Activated naive CD8-positive, alpha-beta T cell treated with anti-CD3 and anti-CD28 coated beads, Interleukin-2, amount 10 ng/mL, durations not matched to agents 7 days and 5 days (primary cell): ENCODE data around the gene ZNF736. TPM values are rescaled to one million over a fixed set of nuclear protein-coding genes. Genes with fewer than 3 reads are reported as not detected.
"Not testable (repeated sequence)": the region's sequence is repeated elsewhere in the genome, so short reads cannot be mapped to it uniquely, and the experiment has no call there.

Experiments
- ATAC-seq: fragments of 150-1000 bp; cut with Tn5 transposase; one replicate; pipeline ENCODE4 v1.10.0; 2021; ENCODE audit warnings: low read depth, moderate library complexity
- POLR2A ChIA-PET: fragments of 350-600 bp; sonication (Branson Sonifier 250); formaldehyde crosslinking; loops from one replicate; lab custom pipeline; 2021; ENCODE audit warnings: antibody characterized with exemption; lab: Charles Lee
- DNase-seq: peaks from one replicate; pipeline ENCODE4 v3.0.0; 2021
- H3K27ac Mint-ChIP-seq: one replicate; pipeline ENCODE4 v1.8.0; 2022; ENCODE audit warnings: mild to moderate bottlenecking, mixed read lengths
- H3K27me3 Mint-ChIP-seq: one replicate; pipeline ENCODE4 v1.8.0; 2022; ENCODE audit warnings: mild to moderate bottlenecking, moderate library complexity, mixed read lengths
- H3K36me3 Mint-ChIP-seq: one replicate; pipeline ENCODE4 v1.8.0; 2021; ENCODE audit warnings: mild to moderate bottlenecking, mixed read lengths
- H3K4me1 Mint-ChIP-seq: one replicate; pipeline ENCODE4 v1.8.0; 2021; ENCODE audit warnings: mixed read lengths
- H3K4me3 Mint-ChIP-seq: one replicate; pipeline ENCODE4 v1.8.0; 2022; ENCODE audit warnings: mild to moderate bottlenecking, moderate library complexity, mixed read lengths
- H3K9me3 Mint-ChIP-seq: one replicate; pipeline ENCODE4 v1.8.0; 2021; ENCODE audit warnings: mixed read lengths
- total RNA-seq, 2 experiments: library from RNA; stranded (reverse); gene quantifications; one replicate each; pipeline ENCODE4 v1.2.3, GENCODE V29; 2021

ZNF736 gene
- total RNA-seq, 2 experiments from 2014 or later = 38.9 to 39.6 TPM

- peaks cover 45% of the 10 kb centered on the region for H3K36me3 Mint-ChIP-seq
- H3K27me3 Mint-ChIP-seq, H3K27ac Mint-ChIP-seq, ATAC-seq, DNase-seq: not testable (repeated sequence)
- POLR2A ChIA-PET = interaction anchor here (1.1 to 1.6 kb wide), 2 partner anchors 9 kb away, joined by 4 to 5 read pairs; no protein-coding TSS in a partner anchor
- peak overlapping the region; percentile 59 for H3K4me3 Mint-ChIP-seq
- peaks cover 18% of the 10 kb centered on the region for H3K4me1 Mint-ChIP-seq
- H3K9me3 Mint-ChIP-seq = peaks cover 11% of the 10 kb centered on the region
Observed at GRCh38 chr7:64316031-64316742, 2.4 kb downstream of the ZNF736 start.

GRCh38 chr7:64320547-64321513 is 7.1 kb downstream of the ZNF736 start:
- peaks cover 2% of the 10 kb centered on the region for H3K4me1 Mint-ChIP-seq
- H3K27me3 Mint-ChIP-seq = no peaks in the 10 kb centered on the region
- no peak overlapping the region for H3K4me3 Mint-ChIP-seq
- DNase-seq (no peak), ATAC-seq (no peak)
- H3K9me3 Mint-ChIP-seq = peaks cover 23% of the 10 kb centered on the region
- no peak overlapping the region for H3K27ac Mint-ChIP-seq
- POLR2A ChIA-PET = interaction anchor here (0.7 to 0.9 kb wide), 3 partner anchors 10 to 345 kb away, joined by 3 read pairs; partner anchors contain the start of gene ZNF107
- H3K36me3 Mint-ChIP-seq = peaks cover 64% of the 10 kb centered on the region

DNA sequence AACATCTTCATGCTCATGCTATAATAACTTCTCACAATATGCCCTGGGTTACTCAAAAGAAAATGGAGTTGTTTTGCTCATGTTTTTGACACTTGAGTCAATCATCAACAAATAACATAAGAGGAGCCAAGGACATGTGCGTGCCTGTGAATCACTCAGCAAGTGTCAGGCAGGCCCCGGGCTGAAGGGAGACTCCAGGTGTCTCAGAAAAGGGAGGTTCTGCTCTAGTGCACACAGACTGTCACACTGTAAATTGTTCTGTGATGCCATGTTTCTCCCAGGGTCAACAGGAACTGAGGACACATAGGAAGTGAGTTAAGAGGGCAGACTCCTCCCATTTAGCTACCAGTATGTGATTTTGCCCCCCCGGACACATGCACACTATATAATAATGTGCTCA is 10.4 kb downstream of the ZNF736 start:
- H3K4me3 Mint-ChIP-seq, H3K4me1 Mint-ChIP-seq, POLR2A ChIA-PET, DNase-seq, H3K27me3 Mint-ChIP-seq, ATAC-seq, H3K27ac Mint-ChIP-seq: not testable (repeated sequence)
- peaks cover 32% of the 10 kb centered on the region for H3K9me3 Mint-ChIP-seq
- H3K36me3 Mint-ChIP-seq = peaks cover 70% of the 10 kb centered on the region

- Mint-ChIP-seq H3K9me3 (peaks cover 41% of the 10 kb centered on the region), H3K36me3 (peaks cover 76% of the 10 kb centered on the region)
- not testable (repeated sequence) for H3K27ac Mint-ChIP-seq, ATAC-seq, H3K4me3 Mint-ChIP-seq, H3K4me1 Mint-ChIP-seq, DNase-seq, H3K27me3 Mint-ChIP-seq
- POLR2A ChIA-PET = interaction anchor here (0.6 kb wide), 1 partner anchor 204 kb away, joined by 5 read pairs; no protein-coding TSS in a partner anchor
Observed at GRCh38 chr7:64348713-64349210, 35.0 kb downstream of the ZNF736 start.

GRCh38 chr7:64359543-64359942 is 45.8 kb downstream of the ZNF736 start:
- Mint-ChIP-seq H3K27me3 (no peaks in the 10 kb centered on the region), H3K36me3 (peaks cover 23% of the 10 kb centered on the region), H3K4me1 (no peaks in the 10 kb centered on the region), H3K9me3 (peaks cover 38% of the 10 kb centered on the region), H3K27ac (no peak overlapping the region), H3K4me3 (no peak overlapping the region)
- ATAC-seq = no peak
- DNase-seq = no peak
- POLR2A ChIA-PET = no interaction called here

DNA sequence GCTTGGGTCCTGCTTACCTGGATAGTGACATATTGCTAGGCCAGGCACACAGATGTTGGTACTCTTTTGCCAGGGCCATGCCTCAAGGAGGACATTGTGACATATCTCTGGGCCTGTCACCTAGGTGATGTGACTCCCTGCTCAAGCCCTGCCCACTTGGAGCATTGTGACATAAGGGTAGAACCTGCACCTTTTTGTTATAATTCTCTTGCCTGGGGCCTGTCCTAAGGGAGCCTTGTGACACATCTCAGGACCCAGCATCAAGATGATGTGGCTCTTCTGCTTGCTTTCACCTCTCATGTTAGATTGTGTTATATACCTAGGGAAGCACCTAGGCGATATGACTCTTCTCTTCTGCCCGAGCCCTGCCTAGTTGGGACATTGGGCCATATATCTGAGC is 57.4 kb downstream of the ZNF736 start:
- peaks cover 46% of the 10 kb centered on the region for H3K9me3 Mint-ChIP-seq
- H3K36me3 Mint-ChIP-seq = peaks cover 2% of the 10 kb centered on the region
- DNase-seq (no peak), ATAC-seq (no peak)
- H3K4me3 Mint-ChIP-seq = no peak overlapping the region
- no peaks in the 10 kb centered on the region for H3K4me1 Mint-ChIP-seq
- no peak overlapping the region for H3K27ac Mint-ChIP-seq
- POLR2A ChIA-PET = no interaction called here
- H3K27me3 Mint-ChIP-seq = no peaks in the 10 kb centered on the region

DNA sequence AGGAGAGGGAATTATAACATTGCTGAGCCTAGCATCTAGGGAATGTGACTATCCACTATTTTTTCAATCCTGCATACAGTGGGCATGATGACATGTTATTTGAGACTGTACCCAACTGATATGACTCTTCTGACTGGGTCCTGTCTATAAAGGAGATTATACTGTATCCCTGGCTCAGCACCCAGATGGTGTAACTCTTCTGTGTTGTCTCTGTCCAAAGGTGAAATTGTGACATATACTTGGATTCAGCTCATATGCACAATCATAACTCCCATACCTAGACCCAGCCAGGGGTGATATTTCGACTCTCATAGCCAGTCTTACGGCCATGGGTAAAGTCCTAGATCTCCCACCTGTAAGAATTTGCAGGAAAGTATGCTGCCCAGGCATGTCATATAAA is 59.3 kb downstream of the ZNF736 start:
- H3K36me3 Mint-ChIP-seq = peaks cover 2% of the 10 kb centered on the region
- H3K9me3 Mint-ChIP-seq = peaks cover 53% of the 10 kb centered on the region
- H3K4me1 Mint-ChIP-seq = no peaks in the 10 kb centered on the region
- ATAC-seq = no peak
- H3K4me3 Mint-ChIP-seq = no peak overlapping the region
- no peak for DNase-seq
- no peak overlapping the region for H3K27ac Mint-ChIP-seq
- POLR2A ChIA-PET = no interaction called here
- H3K27me3 Mint-ChIP-seq = no peaks in the 10 kb centered on the region

DNA sequence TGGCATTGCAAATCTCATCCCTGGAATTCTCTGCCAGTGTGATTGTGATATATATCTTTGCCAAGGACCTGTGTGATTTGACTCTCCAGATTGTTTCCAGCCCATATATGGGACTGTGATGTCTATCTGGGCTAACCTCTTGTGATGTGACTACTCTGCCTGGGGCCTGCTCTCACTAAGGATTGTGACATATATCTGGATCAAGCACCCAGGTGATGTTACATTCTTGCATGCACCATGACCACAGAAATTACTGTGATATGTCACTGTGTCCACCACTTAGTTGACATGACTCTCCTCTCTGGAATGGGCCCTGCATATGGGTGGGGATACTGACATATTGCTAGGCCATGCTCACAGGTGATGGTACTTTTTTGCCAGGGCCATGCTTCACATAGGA is 86.6 kb downstream of the ZNF736 start:
- H3K27me3 Mint-ChIP-seq = no peaks in the 10 kb centered on the region
- H3K27ac Mint-ChIP-seq = no peak overlapping the region
- H3K4me1 Mint-ChIP-seq = no peaks in the 10 kb centered on the region
- ATAC-seq (no peak), DNase-seq (no peak)
- POLR2A ChIA-PET = no interaction called here
- H3K36me3 Mint-ChIP-seq = no peaks in the 10 kb centered on the region
- H3K9me3 Mint-ChIP-seq = peaks cover 6% of the 10 kb centered on the region
- H3K4me3 Mint-ChIP-seq = no peak overlapping the region

Other genes starting within 250 kb of the ZNF736 start
- not detected for gene ZNF735, start 106.8 kb upstream of the ZNF736 start, total RNA-seq
- not detected for gene ZNF679, start 85.5 kb upstream of the ZNF736 start, total RNA-seq
- 10 to 100 TPM; 21.8 to 23.7 TPM for gene ZNF680, start 249.1 kb downstream of the ZNF736 start, total RNA-seq